Measurements from ENCODE around the gene TRIM63.

Gene TRIM63

GRCh38 chr1:26092422-26092821, 25.0 kb upstream of the TRIM63 start:
- DNase-seq: no peak
- intact Hi-C loops (cut with DNase I): no loop called here

- DNase-seq: no peak
- intact Hi-C loops (cut with DNase I): no loop called here
Measured at GRCh38 chr1:26090893-26091292, 23.5 kb upstream of the TRIM63 start.

DNA sequence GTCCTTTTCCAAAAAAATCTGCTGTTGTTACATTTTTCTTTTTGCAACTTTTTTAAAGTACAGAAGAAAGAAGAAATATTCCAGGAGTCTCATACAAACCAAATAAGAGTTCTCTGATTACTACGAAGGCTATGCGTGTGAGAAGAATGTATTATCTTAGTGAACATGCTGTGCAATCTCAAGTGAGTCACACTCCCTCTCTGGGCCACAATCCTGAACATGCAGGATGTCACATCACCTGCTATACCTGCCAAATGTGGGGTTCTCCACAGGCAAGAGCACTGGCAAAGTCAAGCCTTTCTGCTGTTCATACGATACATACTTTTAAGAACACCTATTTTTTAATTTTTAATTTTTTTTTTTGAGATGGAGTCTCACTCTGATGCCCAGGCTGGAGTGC, 21.7 kb upstream of the TRIM63 start:
- DNase-seq: no peak
- intact Hi-C loops (cut with DNase I): no loop called here

- intact Hi-C loops (cut with DNase I): no loop called here
- no peak for DNase-seq
Measured at GRCh38 chr1:26084844-26085243, 17.4 kb upstream of the TRIM63 start.

DNA sequence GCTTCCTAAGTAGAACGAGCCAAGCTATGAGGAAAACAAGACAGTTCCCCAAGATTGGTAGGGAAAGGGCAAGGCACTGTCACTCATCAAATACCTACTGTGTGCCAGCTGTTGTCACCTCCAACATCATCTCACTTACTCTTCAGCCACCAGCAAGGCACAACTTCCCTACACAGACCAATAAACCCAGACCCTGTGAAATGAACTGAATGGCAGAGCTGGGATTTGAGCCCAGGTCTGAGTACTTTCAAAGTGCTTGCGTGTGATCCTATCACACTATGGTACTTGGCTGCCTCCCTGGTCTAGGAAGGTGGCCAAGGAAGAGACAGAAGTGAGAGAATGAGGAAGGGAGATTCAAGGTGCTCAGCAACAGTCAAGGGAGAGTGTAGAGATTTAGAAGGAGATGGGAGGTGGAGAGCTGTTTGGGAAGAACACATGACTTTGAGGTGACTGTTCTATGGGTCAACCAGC, 16.7 kb upstream of the TRIM63 start:
- DNase-seq: no peak
- intact Hi-C loops (cut with DNase I): no loop called here

DNA sequence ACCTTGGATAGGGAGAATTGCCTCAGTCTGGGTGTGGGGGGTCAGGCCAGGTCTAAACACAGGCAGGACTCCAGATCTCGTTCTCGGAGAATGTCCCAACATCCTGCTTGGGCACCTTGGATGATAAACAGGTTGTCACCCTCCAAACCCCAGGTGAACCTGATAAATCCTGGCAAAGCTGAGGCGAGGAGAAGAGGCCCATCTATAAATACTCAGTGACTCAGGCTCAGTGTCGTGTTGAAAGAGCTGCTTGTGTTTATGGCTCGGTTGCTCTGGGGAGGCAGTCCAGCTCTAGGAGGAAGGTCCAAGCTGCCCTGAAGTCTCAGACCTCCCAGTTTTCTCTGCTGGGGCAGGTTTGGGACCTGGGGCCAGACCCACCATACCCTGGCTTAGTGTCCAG, 15.8 kb upstream of the TRIM63 start:
- intact Hi-C loops (cut with DNase I): no loop called here
- no peak for DNase-seq

- intact Hi-C loops (cut with DNase I): no loop called here
- DNase-seq: no peak
Measured at GRCh38 chr1:26082020-26082350, 14.6 kb upstream of the TRIM63 start.

DNA sequence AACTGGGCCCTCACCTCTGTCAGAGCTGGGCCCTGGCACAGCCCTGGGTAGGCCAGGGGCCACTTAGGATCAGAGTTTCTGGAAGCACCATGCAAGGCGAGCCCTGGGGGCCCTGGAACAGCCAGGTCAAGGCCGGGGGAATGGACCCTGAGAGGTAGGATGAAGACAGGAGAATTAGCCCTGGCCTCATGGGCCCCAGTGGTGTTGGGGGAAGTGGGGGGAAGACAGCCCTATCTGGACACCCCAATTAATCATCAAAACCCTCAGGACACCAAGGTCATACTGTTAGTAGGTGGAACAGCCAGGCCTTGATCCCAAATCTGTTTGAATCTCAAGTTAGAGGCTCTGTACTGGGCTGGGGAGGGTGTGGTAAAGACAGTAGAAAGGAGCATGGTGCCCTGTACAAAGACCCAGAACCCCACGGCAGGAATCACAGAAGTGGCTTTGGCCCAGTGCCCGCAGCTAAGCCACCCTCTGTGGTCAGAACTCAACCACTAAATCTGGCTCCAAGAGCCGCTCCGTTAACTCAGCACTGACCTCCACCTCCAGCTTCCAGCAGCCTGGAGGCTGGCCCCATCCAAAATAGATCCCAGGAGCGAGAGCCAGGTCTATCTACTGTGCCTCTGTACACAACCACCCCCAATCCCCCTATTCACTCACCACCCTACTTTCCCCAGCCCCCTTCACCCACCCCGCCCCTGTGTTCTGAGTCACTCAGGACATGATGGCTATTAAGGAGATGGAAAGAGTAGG, 14.0 kb upstream of the TRIM63 start:
- intact Hi-C loops (cut with DNase I): no loop called here
- no peak for DNase-seq

DNA sequence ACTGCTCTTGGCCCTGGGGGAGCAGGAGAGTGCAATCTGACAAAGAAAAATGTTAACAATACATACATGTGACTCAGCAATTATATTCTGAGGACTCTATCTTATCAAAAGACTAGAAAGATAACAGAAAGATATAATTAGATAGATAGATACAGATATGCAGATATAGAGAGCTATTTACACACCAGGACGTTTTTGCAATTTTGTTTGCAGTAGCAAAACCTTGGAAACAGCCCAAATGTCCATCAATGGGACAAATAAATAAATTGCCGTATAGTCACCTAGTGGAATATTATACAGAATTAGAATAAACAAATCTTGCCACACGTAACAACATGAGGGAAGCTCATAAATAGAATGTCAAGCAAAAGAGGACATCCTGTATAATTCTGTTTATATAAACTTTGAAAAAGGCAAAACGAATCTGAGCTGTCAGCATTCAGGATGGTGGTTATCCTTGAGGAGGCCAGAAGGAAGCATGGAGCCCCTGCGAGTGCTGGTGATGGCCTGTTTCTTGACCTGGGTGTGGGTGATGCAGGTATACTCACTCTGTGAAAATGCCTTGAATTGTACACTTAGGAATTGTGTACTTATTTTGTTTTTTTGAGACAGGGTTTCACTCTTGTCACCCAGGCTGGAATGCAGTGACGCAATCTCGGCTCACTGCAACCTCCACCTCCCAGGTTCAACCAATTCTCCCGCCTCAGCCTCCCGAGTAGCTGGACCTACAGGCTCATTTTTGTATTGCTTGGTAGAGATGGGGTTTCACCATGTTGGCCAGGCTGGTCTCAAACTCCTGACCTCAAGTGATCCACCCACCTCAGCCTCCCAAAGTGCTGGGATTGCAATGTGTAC, 12.8 kb upstream of the TRIM63 start:
- no peak for DNase-seq
- intact Hi-C loops (cut with DNase I): no loop called here

- intact Hi-C loops (cut with DNase I): no loop called here
- no peak for DNase-seq
Measured at GRCh38 chr1:26079178-26079563, 11.7 kb upstream of the TRIM63 start.

- no peak for DNase-seq
- intact Hi-C loops (cut with DNase I): no loop called here
Measured at GRCh38 chr1:26078286-26079177, 11.1 kb upstream of the TRIM63 start.

DNA sequence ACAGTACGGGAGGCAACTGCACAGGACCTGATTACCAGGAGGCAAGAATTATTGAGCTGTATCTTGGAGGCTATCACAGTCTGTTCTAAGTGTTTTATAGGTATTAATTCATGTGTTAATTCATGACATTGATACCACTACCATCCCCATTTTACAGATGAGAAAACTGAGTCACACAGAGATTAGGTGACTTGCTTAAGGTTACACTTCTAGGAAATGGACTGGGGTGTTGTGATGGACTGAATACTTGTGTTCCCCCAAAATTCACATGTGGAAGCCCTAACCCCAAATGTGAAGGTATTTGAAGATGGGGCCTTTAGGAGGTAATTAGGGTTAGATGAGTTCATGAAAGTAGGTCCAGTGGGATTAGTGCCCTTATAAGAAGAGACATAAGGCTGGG, 10.1 kb upstream of the TRIM63 start:
- intact Hi-C loops (cut with DNase I): no loop called here
- no peak for DNase-seq

DNA sequence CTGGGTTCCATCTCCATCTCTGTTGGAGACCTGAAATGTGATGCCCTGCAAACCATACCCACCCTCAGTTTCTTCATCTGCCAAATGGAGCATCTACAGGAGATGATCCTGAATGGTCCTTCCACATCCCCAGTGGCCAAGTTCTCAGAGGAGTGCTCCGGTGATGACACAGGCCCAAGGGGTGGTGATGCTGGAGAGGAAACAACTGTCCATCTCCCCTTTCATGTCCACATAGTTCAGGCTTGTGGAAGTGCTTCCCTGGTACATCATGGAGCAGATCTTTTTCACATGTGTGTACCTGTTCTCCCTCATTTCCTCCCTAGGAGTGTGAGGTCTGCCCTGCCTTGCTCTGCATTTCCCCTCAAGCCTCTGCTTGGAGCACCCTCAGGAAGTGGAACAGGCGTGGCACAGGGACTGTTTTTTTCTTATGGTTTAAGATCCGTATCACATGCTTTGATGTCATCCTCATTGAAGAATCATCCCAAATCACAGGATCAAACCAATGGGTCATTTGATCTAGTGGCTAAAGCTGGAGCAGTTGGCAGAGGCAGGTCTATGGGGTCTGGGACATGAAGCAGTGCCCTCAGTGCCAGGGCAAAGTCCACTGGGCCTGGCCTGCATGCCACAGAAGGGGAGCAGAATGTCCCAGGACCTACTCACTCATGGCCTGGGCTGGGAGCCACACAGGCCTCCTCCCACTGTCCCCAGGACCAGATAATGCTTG, 8.2 kb upstream of the TRIM63 start:
- intact Hi-C loops (cut with DNase I): no loop called here
- DNase-seq: no peak

- intact Hi-C loops (cut with DNase I): no loop called here
- no peak for DNase-seq
Measured at GRCh38 chr1:26072305-26072704, 4.9 kb upstream of the TRIM63 start.

DNA sequence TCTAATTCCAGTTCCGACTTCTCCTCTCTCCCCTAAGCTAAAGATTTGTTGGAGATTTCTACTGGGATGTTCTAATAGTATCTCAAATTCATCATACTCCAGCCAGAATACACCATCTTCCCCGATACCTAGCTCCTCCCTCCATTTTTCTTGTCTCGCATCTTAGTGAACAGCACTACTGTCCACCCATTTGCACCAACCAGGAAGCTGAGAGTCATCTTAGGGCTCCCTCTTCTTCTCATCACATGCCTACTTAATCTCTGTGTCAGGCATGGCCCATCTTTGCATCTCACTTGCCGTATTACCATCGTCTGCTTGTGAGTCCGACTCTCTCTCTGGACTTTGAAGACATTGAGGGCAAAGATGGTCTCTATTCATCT, 3.5 kb upstream of the TRIM63 start:
- DNase-seq: no peak
- intact Hi-C loops (cut with DNase I): no loop called here

DNA sequence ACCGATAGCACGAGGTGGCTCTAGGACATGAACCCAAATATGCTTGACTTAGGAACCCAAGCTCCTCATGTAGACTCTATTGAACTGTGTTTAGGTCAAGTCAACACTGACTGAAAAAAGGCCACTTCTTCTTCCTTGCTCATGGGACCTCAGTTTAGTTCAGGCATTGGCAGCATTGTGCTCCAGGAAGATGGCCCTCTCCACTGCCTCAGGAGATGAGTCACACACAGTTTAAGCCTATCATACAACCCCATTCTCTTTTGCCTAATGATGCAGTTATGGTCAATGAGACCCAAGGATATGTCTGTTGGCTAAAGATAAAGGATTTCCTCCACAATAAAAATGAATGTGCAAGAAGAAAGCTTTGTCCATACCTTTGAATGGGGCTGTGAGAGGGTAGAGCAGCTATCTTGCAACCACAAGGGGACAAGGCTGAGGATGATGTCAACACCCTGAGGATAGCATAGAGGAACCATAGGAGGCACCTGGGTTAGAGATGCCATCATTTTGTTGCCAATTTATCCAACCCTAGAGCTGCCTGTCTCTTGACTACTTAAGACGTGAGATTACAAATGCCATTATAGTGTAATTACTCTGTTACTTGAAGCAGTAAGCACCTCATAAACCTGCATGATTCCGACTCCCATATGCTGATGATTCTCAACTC, 3.0 kb upstream of the TRIM63 start:
- no peak for DNase-seq
- intact Hi-C loops (cut with DNase I): no loop called here

DNA sequence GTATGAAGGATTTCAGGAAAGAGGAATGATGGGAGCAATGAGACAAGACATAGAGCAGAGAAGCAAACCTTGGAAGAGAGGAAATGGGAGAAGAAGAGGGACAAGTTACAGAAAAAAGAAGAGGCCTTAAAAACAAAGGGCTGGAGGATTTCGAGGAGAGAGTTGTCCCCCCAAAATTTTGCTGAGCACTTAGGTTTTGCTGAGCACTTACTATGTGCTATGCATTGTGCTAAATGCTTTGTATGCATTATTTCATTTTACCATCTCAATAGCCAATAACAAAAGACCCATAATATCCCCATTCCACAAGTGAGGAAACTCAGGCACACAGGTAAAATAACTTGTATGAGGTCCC, 2.5 kb upstream of the TRIM63 start:
- intact Hi-C loops (cut with DNase I): no loop called here
- no peak for DNase-seq

GRCh38 chr1:26066857-26067256, 573 bp downstream of the TRIM63 start:
- DNase-seq: no peak
- intact Hi-C loops (cut with DNase I): no loop called here

GRCh38 chr1:26066160-26066559, 1.3 kb downstream of the TRIM63 start:
- intact Hi-C loops (cut with DNase I): no loop called here
- DNase-seq: no peak

DNA sequence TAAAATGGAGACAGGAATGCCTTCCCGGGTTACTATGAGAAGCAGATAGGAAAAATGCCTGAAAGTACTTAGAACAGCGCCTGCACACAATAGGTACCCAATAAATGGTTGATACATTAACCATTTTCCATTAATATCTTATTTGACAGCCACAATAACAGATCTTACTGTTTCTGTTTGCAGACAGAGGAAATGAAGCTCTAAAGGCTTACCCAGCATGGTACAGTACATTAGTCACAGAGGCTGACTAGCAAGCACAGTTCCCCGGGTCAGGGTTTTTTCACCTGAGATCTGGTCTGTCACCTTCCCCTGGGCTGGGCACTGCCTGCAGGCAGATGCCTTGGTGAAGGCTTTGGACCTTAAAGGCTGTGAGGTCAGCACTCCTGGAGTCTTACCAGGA, 2.9 kb downstream of the TRIM63 start:
- intact Hi-C loops (cut with DNase I): no loop called here

More for the DNA sequence above, 2.9 kb downstream of the TRIM63 start:
- DNase-seq: no peak
